H9 (cell line): ENCODE results near the gene CNGB1. TPM values are rescaled to one million over a fixed set of nuclear protein-coding genes. Genes with fewer than 3 reads are reported as not detected.

Experiments
- DNase-seq: peaks from one replicate; pipeline ENCODE4 v3.0.0-alpha.2; 2017
- H2AFZ ChIP-seq: one replicate; pipeline ENCODE4 v1.6.1; 2013; ENCODE audit warnings: mild to moderate bottlenecking, low read length, control low read depth, moderate library complexity
- H2AK5ac ChIP-seq: 2 replicates; pipeline ENCODE4 v1.6.1; 2013; ENCODE audit warnings: low read length, control low read depth, mixed read lengths; ENCODE audit not compliant: insufficient read length
- H2BK120ac ChIP-seq: one replicate; pipeline ENCODE4 v1.6.1; 2013; ENCODE audit warnings: low read depth, mild to moderate bottlenecking, low read length, control low read depth, inconsistent platforms; ENCODE audit not compliant: poor library complexity, severe bottlenecking
- H2BK12ac ChIP-seq: 2 replicates; pipeline ENCODE4 v1.6.1; 2013; ENCODE audit warnings: low read length, control low read depth, mixed read lengths, low read depth; ENCODE audit not compliant: insufficient read length
- H2BK15ac ChIP-seq: 2 replicates; pipeline ENCODE4 v1.6.1; 2013; ENCODE audit warnings: low read depth, low read length, control low read depth
- H2BK20ac ChIP-seq: one replicate; pipeline ENCODE4 v1.6.1; 2013; ENCODE audit warnings: low read depth, mild to moderate bottlenecking, low read length, control low read depth, inconsistent platforms; ENCODE audit not compliant: poor library complexity, severe bottlenecking
- H2BK5ac ChIP-seq: 2 replicates; pipeline ENCODE4 v1.6.1; 2013; ENCODE audit warnings: low read length, control low read depth, mixed read lengths; ENCODE audit not compliant: insufficient read length
- H3K14ac ChIP-seq: 2 replicates; pipeline ENCODE4 v1.6.1; 2013; ENCODE audit warnings: low read length, control low read depth; ENCODE audit not compliant: insufficient read depth
- H3K18ac ChIP-seq: 2 replicates; pipeline ENCODE4 v1.6.1; 2013; ENCODE audit warnings: low read depth, mild to moderate bottlenecking, mixed read lengths, low read length, control low read depth; ENCODE audit not compliant: insufficient read length
- H3K23ac ChIP-seq: 2 replicates; pipeline ENCODE4 v1.6.1; 2013; ENCODE audit warnings: low read length, control low read depth, mixed read lengths, low read depth; ENCODE audit not compliant: insufficient read length
- H3K23me2 ChIP-seq: 2 replicates; pipeline ENCODE4 v1.6.1; 2013; ENCODE audit warnings: low read depth, mild to moderate bottlenecking, mixed read lengths, low read length, control low read depth; ENCODE audit not compliant: insufficient read length, poor library complexity, severe bottlenecking
- H3K27ac ChIP-seq: 2 replicates; pipeline ENCODE4 v1.5.1; 2013; ENCODE audit warnings: low read length, control low read depth, mixed read lengths, low read depth; ENCODE audit not compliant: insufficient read length
- H3K27me3 ChIP-seq: 2 replicates; pipeline ENCODE4 v1.6.1; 2013; ENCODE audit warnings: low read length, control low read depth, inconsistent platforms; ENCODE audit not compliant: insufficient read depth
- H3K4ac ChIP-seq: 2 replicates; pipeline ENCODE4 v1.6.1; 2013; ENCODE audit warnings: low read depth, mild to moderate bottlenecking, control low read depth, inconsistent platforms, low read length, moderate library complexity
- H3K4me1 ChIP-seq: 2 replicates; pipeline ENCODE4 v1.6.1; 2013; ENCODE audit warnings: low read length, control low read depth, inconsistent platforms; ENCODE audit not compliant: insufficient read depth
- H3K4me2 ChIP-seq: 2 replicates; pipeline ENCODE4 v1.6.1; 2013; ENCODE audit warnings: low read length, control low read depth, mixed read lengths; ENCODE audit not compliant: insufficient read length, insufficient read depth
- H3K56ac ChIP-seq: 2 replicates; pipeline ENCODE4 v1.6.1; 2013; ENCODE audit warnings: low read depth, mild to moderate bottlenecking, mixed read lengths, low read length, control low read depth; ENCODE audit not compliant: insufficient read length
- H3K79me1 ChIP-seq: 2 replicates; pipeline ENCODE4 v1.6.1; 2013; ENCODE audit warnings: low read depth, mild to moderate bottlenecking, moderate library complexity, low read length, control low read depth, inconsistent platforms; ENCODE audit not compliant: insufficient read depth, poor library complexity, severe bottlenecking
- H3K79me2 ChIP-seq: 2 replicates; pipeline ENCODE4 v1.6.1; 2013; ENCODE audit warnings: low read length, control low read depth, inconsistent platforms; ENCODE audit not compliant: insufficient read depth
- H3K9ac ChIP-seq: 2 replicates; pipeline ENCODE4 v1.6.1; 2013; ENCODE audit warnings: low read length, control low read depth, mixed read lengths; ENCODE audit not compliant: insufficient read length; ENCODE audit errors: extremely low read depth
- H3K9me3 ChIP-seq: one replicate; pipeline ENCODE4 v1.6.1; 2013; ENCODE audit warnings: low read depth, low read length, inconsistent platforms; ENCODE audit not compliant: control insufficient read depth
- H3T11ph ChIP-seq: one replicate; pipeline ENCODE4 v1.6.1; 2013; ENCODE audit warnings: mild to moderate bottlenecking, low read length, control low read depth, inconsistent platforms
- H4K20me1 ChIP-seq: one replicate; pipeline ENCODE4 v1.6.1; 2013; ENCODE audit not compliant: control insufficient read depth, insufficient read length, insufficient read depth
- H4K5ac ChIP-seq: 2 replicates; pipeline ENCODE4 v1.6.1; 2013; ENCODE audit warnings: low read depth, mild to moderate bottlenecking, mixed read lengths, low read length, control low read depth; ENCODE audit not compliant: insufficient read length
- H4K8ac ChIP-seq: replicated peaks from 2 replicates; pipeline ENCODE4 v1.6.1; 2013; ENCODE audit warnings: low read length, control low read depth, mixed read lengths, low read depth; ENCODE audit not compliant: insufficient read length
- H4K91ac ChIP-seq: 2 replicates; pipeline ENCODE4 v1.6.1; 2013; ENCODE audit warnings: low read depth, mild to moderate bottlenecking, moderate library complexity, mixed read lengths, low read length, control low read depth; ENCODE audit not compliant: insufficient read length
- H3K27ac Mint-ChIP-seq, 3 experiments: 2 replicates in 2 of 3; 3 replicates in 1 of 3; pipeline ENCODE4 v1.8.0; 2020 to 2021; ENCODE audit warnings: mixed read lengths in 3 of 3, mild to moderate bottlenecking in 1 of 3, moderate library complexity in 1 of 3
- H3K27me3 Mint-ChIP-seq: 2 replicates; pipeline ENCODE4 v1.8.0; 2021; ENCODE audit warnings: low read depth, mild to moderate bottlenecking, moderate library complexity, mixed read lengths
- H3K36me3 Mint-ChIP-seq, 3 experiments: 2 replicates in 2 of 3; 3 replicates in 1 of 3; pipeline ENCODE4 v1.8.0; 2020 to 2021; ENCODE audit warnings: low read depth in 3 of 3, mixed read lengths in 3 of 3; ENCODE audit not compliant: insufficient read depth in 1 of 3
- H3K4me1 Mint-ChIP-seq, 2 experiments: 2 replicates each; pipeline ENCODE4 v1.8.0; 2020; ENCODE audit warnings: mixed read lengths in 2 of 2
- H3K4me3 Mint-ChIP-seq, 2 experiments: 2 replicates in 1 of 2; 3 replicates in 1 of 2; pipeline ENCODE4 v1.8.0; 2020 to 2021; ENCODE audit warnings: mild to moderate bottlenecking in 2 of 2, mixed read lengths in 2 of 2, moderate library complexity in 1 of 2
- H3K9me3 Mint-ChIP-seq, 2 experiments: 2 replicates in 1 of 2; 3 replicates in 1 of 2; pipeline ENCODE4 v1.8.0; 2020; ENCODE audit warnings: mild to moderate bottlenecking in 2 of 2, mixed read lengths in 2 of 2, moderate library complexity in 1 of 2
- WGBS: extraction: QIAGEN DNeasy Blood & Tissue Kit; methylation state at CpG from one replicate; pipeline ENCODE4 v1.1.7; 2013; ENCODE audit warnings: missing lambda C conversion rate, low lambda C conversion rate, mixed read lengths; ENCODE audit not compliant: insufficient read length; ENCODE audit errors: extremely low coverage; 5-methylcytosine and 5-hydroxymethylcytosine counted together
- total RNA-seq: library from RNA; stranded (reverse); gene quantifications from 2 replicates; pipeline ENCODE4 v1.2.1, GENCODE V29; 2021
- TF ChIP-seq, protein P1 (sequence below): fragments of 200-600 bp; sonication (generic); conservative IDR thresholded peaks from 3 replicates; pipeline ENCODE4 v1.8.0; 2021; ENCODE audit warnings: antibody characterized with exemption, mild to moderate bottlenecking

Gene CNGB1
- total RNA-seq, 1 experiment from 2014 or later: not detected

- Histone ChIP-seq H3T11ph (no peak overlapping the region), H4K5ac (no peak overlapping the region), H3K4me2 (no peak overlapping the region), H2BK20ac (no peak overlapping the region), H4K91ac (no peak overlapping the region), H2AK5ac (no peak overlapping the region), H3K9ac (no peak overlapping the region), H2AFZ (no peak overlapping the region), H3K4ac (no peak overlapping the region), H3K14ac (no peak overlapping the region), H3K9me3 (no peaks in the 10 kb centered on the region), H3K23me2 (no peaks in the 10 kb centered on the region), H3K4me1 (peaks cover 3% of the 10 kb centered on the region; the same call in 1 of the 2 replicates), H3K27me3 (no peaks in the 10 kb centered on the region), H3K79me2 (no peaks in the 10 kb centered on the region), H2BK120ac (no peak overlapping the region), H3K23ac (no peak overlapping the region), H4K20me1 (no peaks in the 10 kb centered on the region), H4K8ac (no peak overlapping the region), H2BK5ac (no peak overlapping the region), H3K27ac (no peak overlapping the region), H3K79me1 (no peaks in the 10 kb centered on the region), H2BK12ac (no peak overlapping the region), H2BK15ac (no peak overlapping the region), H3K56ac (no peak overlapping the region), H3K18ac (no peak overlapping the region)
- H3K4me1 Mint-ChIP-seq: peaks cover 16 to 30% of the 10 kb centered on the region in 2 experiments
- DNase-seq: no peak
- no peak overlapping the region; a peak in 1 of 7 replicates for H3K27ac Mint-ChIP-seq
- H3K9me3 Mint-ChIP-seq: no peaks in the 10 kb centered on the region
- TF ChIP-seq, protein P1, sequence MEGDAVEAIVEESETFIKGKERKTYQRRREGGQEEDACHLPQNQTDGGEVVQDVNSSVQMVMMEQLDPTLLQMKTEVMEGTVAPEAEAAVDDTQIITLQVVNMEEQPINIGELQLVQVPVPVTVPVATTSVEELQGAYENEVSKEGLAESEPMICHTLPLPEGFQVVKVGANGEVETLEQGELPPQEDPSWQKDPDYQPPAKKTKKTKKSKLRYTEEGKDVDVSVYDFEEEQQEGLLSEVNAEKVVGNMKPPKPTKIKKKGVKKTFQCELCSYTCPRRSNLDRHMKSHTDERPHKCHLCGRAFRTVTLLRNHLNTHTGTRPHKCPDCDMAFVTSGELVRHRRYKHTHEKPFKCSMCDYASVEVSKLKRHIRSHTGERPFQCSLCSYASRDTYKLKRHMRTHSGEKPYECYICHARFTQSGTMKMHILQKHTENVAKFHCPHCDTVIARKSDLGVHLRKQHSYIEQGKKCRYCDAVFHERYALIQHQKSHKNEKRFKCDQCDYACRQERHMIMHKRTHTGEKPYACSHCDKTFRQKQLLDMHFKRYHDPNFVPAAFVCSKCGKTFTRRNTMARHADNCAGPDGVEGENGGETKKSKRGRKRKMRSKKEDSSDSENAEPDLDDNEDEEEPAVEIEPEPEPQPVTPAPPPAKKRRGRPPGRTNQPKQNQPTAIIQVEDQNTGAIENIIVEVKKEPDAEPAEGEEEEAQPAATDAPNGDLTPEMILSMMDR: no peak
- WGBS: no CpG with 5 or more reads among the region's 10 CpGs
- no peak overlapping the region for H3K4me3 Mint-ChIP-seq
- H3K36me3 Mint-ChIP-seq: no peaks in the 10 kb centered on the region; a peak in 1 of 7 replicates
- peaks cover 4% of the 10 kb centered on the region for H3K27me3 Mint-ChIP-seq
These were observed 76.4 kb downstream of the CNGB1 start for GRCh38 chr16:57894390-57895080.
